Activated CD4-positive, alpha-beta T cell treated with anti-CD3 and anti-CD28 coated beads for 48 hours (primary cell): ENCODE data around the gene PKP1.

Experiments used
- DNase-seq: peaks from one replicate; pipeline ENCODE4 v3.0.0-alpha.2; 2020

The PKP1 gene

GRCh38 chr1:201261771-201262547 is 21.3 kb upstream of the PKP1 start:
- DNase-seq, result no peak

GRCh38 chr1:201262963-201263608 is 20.2 kb upstream of the PKP1 start:
- DNase-seq, result no peak

- DNase-seq, result no peak
Observed at GRCh38 chr1:201264072-201264471, 19.2 kb upstream of the PKP1 start.

GRCh38 chr1:201264554-201264953 is 18.8 kb upstream of the PKP1 start:
- DNase-seq, result no peak

GRCh38 chr1:201265756-201266155 is 17.6 kb upstream of the PKP1 start:
- DNase-seq, result no peak

- DNase-seq, result no peak
Observed at GRCh38 chr1:201266276-201266675, 17.0 kb upstream of the PKP1 start.

- no peak for DNase-seq
Observed at GRCh38 chr1:201266774-201267173, 16.5 kb upstream of the PKP1 start.

GRCh38 chr1:201267481-201268229 is 15.7 kb upstream of the PKP1 start:
- no peak for DNase-seq

GRCh38 chr1:201268604-201269151 is 14.6 kb upstream of the PKP1 start:
- no peak for DNase-seq

GRCh38 chr1:201269281-201269680 is 14.0 kb upstream of the PKP1 start:
- no peak for DNase-seq

GRCh38 chr1:201269900-201270410 is 13.4 kb upstream of the PKP1 start:
- no peak for DNase-seq

- no peak for DNase-seq
Observed at GRCh38 chr1:201270616-201271390, 12.5 kb upstream of the PKP1 start.

- no peak for DNase-seq
Observed at GRCh38 chr1:201272799-201273198, 10.5 kb upstream of the PKP1 start.

- no peak for DNase-seq
Observed at GRCh38 chr1:201274616-201275252, 8.6 kb upstream of the PKP1 start.

GRCh38 chr1:201275253-201275666 is 8.0 kb upstream of the PKP1 start:
- DNase-seq, result no peak

GRCh38 chr1:201276891-201277290 is 6.4 kb upstream of the PKP1 start:
- DNase-seq, result no peak

- DNase-seq, result no peak
Observed at GRCh38 chr1:201277441-201277840, 5.9 kb upstream of the PKP1 start.

GRCh38 chr1:201279313-201279712 is 4.0 kb upstream of the PKP1 start:
- DNase-seq, result no peak

- DNase-seq, result no peak
Observed at GRCh38 chr1:201280884-201281283, 2.4 kb upstream of the PKP1 start.

GRCh38 chr1:201281573-201281972 is 1.7 kb upstream of the PKP1 start:
- no peak for DNase-seq

- DNase-seq, result no peak
Observed at GRCh38 chr1:201282216-201282615, 1.1 kb upstream of the PKP1 start.
